Nephron (organoid): ENCODE results near the gene ZDHHC21.
A peak's percentile ranks its signal among the peaks of the same experiment; 100 is the strongest.

Experiments used
- H3K27ac Mint-ChIP-seq, 3 experiments: 2 replicates each; pipeline ENCODE4 v1.8.0; 2020; ENCODE audit warnings: mixed read lengths in 3 of 3, mild to moderate bottlenecking in 2 of 3, moderate library complexity in 1 of 3
- H3K27me3 Mint-ChIP-seq: 2 replicates; pipeline ENCODE4 v1.8.0; 2021; ENCODE audit warnings: low read depth, mild to moderate bottlenecking, moderate library complexity, mixed read lengths
- H3K36me3 Mint-ChIP-seq: 2 replicates; pipeline ENCODE4 v1.8.0; 2020; ENCODE audit warnings: low read depth, mixed read lengths
- H3K4me1 Mint-ChIP-seq: 2 replicates; pipeline ENCODE4 v1.8.0; 2020; ENCODE audit warnings: mixed read lengths
- H3K4me3 Mint-ChIP-seq, 3 experiments: 2 replicates each; pipeline ENCODE4 v1.8.0; 2020; ENCODE audit warnings: mild to moderate bottlenecking in 3 of 3, mixed read lengths in 3 of 3, moderate library complexity in 2 of 3
- H3K9me3 Mint-ChIP-seq: 2 replicates; pipeline ENCODE4 v1.8.0; 2020; ENCODE audit warnings: mixed read lengths
- CTCF ChIP-seq, 3 experiments: fragments of 200-600 bp; sonication (generic); IDR thresholded peaks; one replicate each; pipeline ENCODE4 v1.5.0; 2021; ENCODE audit warnings: antibody characterized with exemption in 3 of 3; ENCODE audit not compliant: unreplicated experiment in 3 of 3

The ZDHHC21 gene

GRCh38 chr9:14627513-14627912 lies 65.7 kb downstream of the ZDHHC21 start:
- Mint-ChIP-seq H3K4me3 (no peak overlapping the region), H3K27ac (peak overlapping the region; percentile 10 to 62 (median 24)), H3K36me3 (peaks cover 36% of the 10 kb centered on the region), H3K4me1 (peaks cover 9% of the 10 kb centered on the region), H3K9me3 (peaks cover 19% of the 10 kb centered on the region), H3K27me3 (no peaks in the 10 kb centered on the region)
- TF ChIP-seq CTCF (IDR thresholded peaks at IDR 0.05; ENCODE audit: unreplicated experiment in 3 of 3), result no peak

- TF ChIP-seq CTCF (IDR thresholded peaks at IDR 0.05; ENCODE audit: unreplicated experiment in 3 of 3), result no peak
- Mint-ChIP-seq H3K36me3 (peaks cover 4% of the 10 kb centered on the region), H3K4me3 (no peak overlapping the region), H3K4me1 (peaks cover 7% of the 10 kb centered on the region), H3K9me3 (no peaks in the 10 kb centered on the region), H3K27me3 (no peaks in the 10 kb centered on the region), H3K27ac (no peak overlapping the region)
These were observed 74.3 kb downstream of the ZDHHC21 start for GRCh38 chr9:14618836-14619420.

GRCh38 chr9:14616188-14616982 lies 76.8 kb downstream of the ZDHHC21 start:
- no peaks in the 10 kb centered on the region for H3K9me3 Mint-ChIP-seq
- peak; percentile 54 to 66 (median 66) for TF ChIP-seq CTCF (IDR thresholded peaks at IDR 0.05; ENCODE audit: unreplicated experiment in 3 of 3)
- peaks cover 7% of the 10 kb centered on the region for H3K4me1 Mint-ChIP-seq
- no peak overlapping the region for H3K27ac Mint-ChIP-seq
- H3K27me3 Mint-ChIP-seq, result no peaks in the 10 kb centered on the region
- H3K36me3 Mint-ChIP-seq, result no peaks in the 10 kb centered on the region
- no peak overlapping the region for H3K4me3 Mint-ChIP-seq

GRCh38 chr9:14608540-14608939 lies 84.7 kb downstream of the ZDHHC21 start:
- H3K27me3 Mint-ChIP-seq, result no peaks in the 10 kb centered on the region
- peaks cover 17% of the 10 kb centered on the region for H3K36me3 Mint-ChIP-seq
- H3K4me3 Mint-ChIP-seq, result no peak overlapping the region
- H3K9me3 Mint-ChIP-seq, result peaks cover 5% of the 10 kb centered on the region
- TF ChIP-seq CTCF (IDR thresholded peaks at IDR 0.05; ENCODE audit: unreplicated experiment in 3 of 3), result no peak
- no peak overlapping the region for H3K27ac Mint-ChIP-seq
- no peaks in the 10 kb centered on the region for H3K4me1 Mint-ChIP-seq

- H3K27me3 Mint-ChIP-seq, result no peaks in the 10 kb centered on the region
- TF ChIP-seq CTCF (IDR thresholded peaks at IDR 0.05; ENCODE audit: unreplicated experiment in 3 of 3), result no peak
- H3K36me3 Mint-ChIP-seq, result peaks cover 71% of the 10 kb centered on the region
- no peaks in the 10 kb centered on the region for H3K4me1 Mint-ChIP-seq
- H3K4me3 Mint-ChIP-seq, result no peak overlapping the region
- H3K9me3 Mint-ChIP-seq, result peaks cover 55% of the 10 kb centered on the region
- H3K27ac Mint-ChIP-seq, result no peak overlapping the region
These were observed 95.9 kb downstream of the ZDHHC21 start for GRCh38 chr9:14597171-14597799.
